Esophagus muscularis mucosa (tissue), 4 donors: ENCODE results near the gene ANKRD12. TPM values are rescaled to one million over a fixed set of nuclear protein-coding genes. Genes with fewer than 3 reads are reported as not detected.
"Not testable (repeated sequence)": the region's sequence is repeated elsewhere in the genome, so short reads cannot be mapped to it uniquely, and the experiment has no call there.

ENCODE experiments used
- DNase-seq: peaks from one replicate; pipeline ENCODE4 v3.0.0-alpha.2; 2017; ENCODE audit errors: extremely low spot score
- H3K27ac ChIP-seq, 4 donors: fragments of 200-600 bp; sonication (generic); replicated peaks in 1 of 4; 1 replicate in 3 of 4; 2 replicates in 1 of 4; pipeline ENCODE4 v1.5.1; 2016 to 2019; ENCODE audit warnings: mild to moderate bottlenecking in 1 of 4
- H3K27me3 ChIP-seq, 4 donors: fragments of 200-600 bp; sonication (generic); one replicate each; pipeline versions ENCODE4 v1.5.1 to v1.6.0; 2016 to 2019
- H3K36me3 ChIP-seq, 4 donors: fragments of 200-600 bp; sonication (generic); one replicate each; pipeline ENCODE4 v1.5.1; 2016 to 2019
- H3K4me1 ChIP-seq, 4 donors: fragments of 200-600 bp; sonication (generic); one replicate each; pipeline ENCODE4 v1.5.1; 2016 to 2019
- H3K4me3 ChIP-seq, 4 donors: fragments of 200-600 bp; sonication (generic); 1 replicate in 2 of 4; 2 replicates in 2 of 4; pipeline ENCODE4 v1.5.1; 2016 to 2019; ENCODE audit warnings: mild to moderate bottlenecking in 4 of 4, moderate library complexity in 1 of 4
- H3K9me3 ChIP-seq, 4 donors: fragments of 200-600 bp; sonication (generic); 1 replicate in 3 of 4; 2 replicates in 1 of 4; pipeline ENCODE4 v1.5.1; 2016 to 2019
- CTCF ChIP-seq, 3 experiments: fragments of 200-600 bp in 2 of 3; fragments of 450-650 bp in 1 of 3; sonication (generic) in 2 of 3; IDR thresholded peaks; one replicate each; pipeline ENCODE4 v1.5.1; 2017 to 2019; ENCODE audit warnings: antibody characterized with exemption in 3 of 3, mild to moderate bottlenecking in 2 of 3, moderate library complexity in 1 of 3
- EP300 ChIP-seq: sonication (generic); formaldehyde crosslinking; IDR thresholded peaks from one replicate; pipeline ENCODE4 v1.6.1; 2017; ENCODE audit warnings: antibody characterized with exemption
- POLR2A ChIP-seq: fragments of 450-650 bp; IDR thresholded peaks from one replicate; pipeline ENCODE4 v1.6.1; 2017; ENCODE audit warnings: antibody characterized with exemption, moderate library complexity, mild to moderate bottlenecking, low read depth
- POLR2AphosphoS5 ChIP-seq, 2 donors: sonication (generic); formaldehyde crosslinking; IDR thresholded peaks; one replicate each; pipeline ENCODE4 v1.6.1; 2017; ENCODE audit warnings: antibody characterized with exemption in 2 of 2
- WGBS: methylation state at CpG from one replicate; pipeline ENCODE4 v1.1.5; 2018; 5-methylcytosine and 5-hydroxymethylcytosine counted together
- intact Hi-C: fragments of 100-400 bp; cut with DNase I; formaldehyde crosslinking; loops from one replicate; pipeline ENCODE4 v1.15.1; 2023
- total RNA-seq, 4 donors: library from RNA; depleted of rRNA; stranded (reverse); fragments of >200 nt; gene quantifications; one replicate each; pipeline versions ENCODE4 v1.1.0 to v1.2.1, GENCODE V29; 2016

Gene ANKRD12
- total RNA-seq, result 100 to 1,000 TPM in 1 of 4 donors, 10 to 100 TPM in 3; 65.2 to 108 (median 92.9) TPM

DNA sequence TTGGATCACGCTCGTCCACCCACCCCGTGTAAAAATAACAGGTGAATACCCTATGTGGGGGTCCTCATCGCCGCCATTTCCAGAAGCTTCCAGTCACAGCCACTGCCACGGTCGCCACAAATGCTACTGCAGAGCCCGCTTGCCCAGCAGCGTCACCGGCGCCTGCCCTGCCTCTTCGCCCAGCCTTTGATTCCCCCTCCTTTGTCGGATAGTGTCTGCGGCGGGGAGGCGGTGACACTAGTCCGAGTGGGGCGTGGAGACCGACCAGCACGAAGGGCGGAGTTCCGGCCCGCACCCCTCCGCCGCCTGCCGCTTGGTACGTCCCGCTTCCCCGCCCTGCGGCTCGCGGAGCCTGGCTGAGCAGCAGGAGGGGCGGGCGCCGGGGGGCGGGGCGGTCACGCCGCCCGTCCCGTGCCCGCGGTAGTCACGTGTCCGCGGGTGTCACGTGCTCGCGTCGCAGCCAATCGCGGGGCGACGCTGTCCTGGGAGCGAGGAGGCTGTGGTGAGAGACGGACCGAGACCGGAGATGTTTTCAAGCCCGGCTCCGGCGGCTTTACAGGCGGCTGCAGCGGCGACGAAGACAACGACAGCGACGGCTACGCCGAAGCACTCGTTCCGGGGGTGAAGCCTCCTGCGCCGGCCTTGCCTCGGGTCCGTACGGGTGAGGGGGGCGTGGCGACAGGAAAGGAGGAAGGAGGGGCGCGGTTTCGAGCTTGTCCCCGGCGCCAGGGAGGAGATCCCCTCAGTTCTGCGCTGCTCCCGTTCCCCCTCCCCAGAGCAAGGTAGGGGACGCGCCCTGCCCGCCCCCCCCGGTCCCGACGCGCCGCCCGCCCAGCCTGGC lies at the start of gene ANKRD12:
ANKRD12 (plus strand) TSS at position 467 of the 841 bp plus-strand sequence. CDS start 45,652 bp downstream, outside the sequence.
- Histone ChIP-seq H3K4me1 (peaks cover 47 to 67% (median 61%) of the 10 kb centered on the region in 4 donors), H3K9me3 (no peaks in the 10 kb centered on the region), H3K36me3 (peaks cover 0 to 32% (median 11%) of the 10 kb centered on the region in 4 donors), H3K27ac (peak within 1 kb of the TSS; percentile 96 to 99 (median 98)), H3K4me3 (peak within 1 kb of the TSS; percentile 71 to 89 (median 83)), H3K27me3 (no peaks in the 10 kb centered on the region)
- DNase-seq, result peak; percentile 99
- TF ChIP-seq EP300, result no peak
- peak; percentile 86 for TF ChIP-seq POLR2A
- peak; percentile 94 to 96 for TF ChIP-seq POLR2AphosphoS5 (IDR thresholded peaks at IDR 0.05)
- TF ChIP-seq CTCF (IDR thresholded peaks at IDR 0.05), result no peak
- intact Hi-C loops, result loop anchor here (2.0 to 5.0 kb wide), 2 partner anchors 34 to 189 kb away; partner anchors contain the start of gene NDUFV2
- WGBS, result 7% methylated on average over 9 of the region's 95 CpGs

DNA sequence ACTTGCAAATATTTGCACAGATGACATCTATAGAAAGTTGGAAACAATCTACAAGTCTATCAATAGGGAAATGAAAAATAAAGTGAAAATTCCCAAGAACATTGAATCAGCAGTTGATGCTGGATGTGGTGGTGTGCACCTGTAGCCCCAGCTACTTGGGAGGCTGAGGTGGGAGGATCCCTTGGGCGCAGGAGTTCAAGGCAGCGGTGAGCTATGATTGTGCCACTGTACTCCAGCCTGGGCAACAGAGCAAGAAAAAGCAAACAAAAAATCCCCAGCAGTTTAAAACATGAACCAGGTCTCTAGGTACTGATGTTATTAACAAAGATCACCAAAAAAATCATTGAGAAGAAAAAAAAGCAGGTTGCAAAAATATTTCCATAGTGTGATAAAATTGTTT lies 49.4 kb upstream of the ANKRD12 start:
- Histone ChIP-seq H3K36me3 (no peaks in the 10 kb centered on the region), H3K27ac (no peak overlapping the region), H3K4me3 (no peak overlapping the region), H3K9me3 (no peaks in the 10 kb centered on the region), H3K27me3 (no peaks in the 10 kb centered on the region), H3K4me1 (peaks cover 0 to 4% (median 0%) of the 10 kb centered on the region in 4 donors)
- 93% methylated on average over 2 of the region's 2 CpGs for WGBS
- no peak for TF ChIP-seq CTCF (IDR thresholded peaks at IDR 0.05)
- intact Hi-C loops, result no loop called here
- no peak for DNase-seq

DNA sequence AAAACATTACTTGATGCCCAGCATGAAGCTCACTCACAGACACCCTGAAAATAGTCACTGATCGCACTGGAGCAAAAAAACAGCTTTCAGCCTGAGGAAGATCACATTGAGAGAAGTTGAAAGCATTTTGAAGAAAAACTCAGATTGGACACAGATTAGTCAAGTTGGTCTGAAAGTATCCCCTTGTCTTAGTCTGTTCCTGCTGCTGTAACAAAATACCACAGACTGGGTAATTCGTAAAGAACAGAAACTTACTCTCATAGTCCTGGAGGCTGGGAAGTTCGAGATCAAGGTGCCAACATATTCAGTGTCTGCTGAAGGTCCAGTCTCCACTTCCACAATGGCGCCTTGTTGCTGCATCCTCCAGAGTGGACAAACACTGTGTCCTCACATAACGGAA lies 48.3 kb upstream of the ANKRD12 start:
- Histone ChIP-seq H3K27me3 (no peaks in the 10 kb centered on the region), H3K27ac (no peak overlapping the region), H3K9me3 (no peaks in the 10 kb centered on the region), H3K4me3 (no peak overlapping the region), H3K4me1 (peaks cover 0 to 5% (median 2%) of the 10 kb centered on the region in 4 donors), H3K36me3 (no peaks in the 10 kb centered on the region)
- intact Hi-C loops, result no loop called here
- TF ChIP-seq POLR2AphosphoS5 (IDR thresholded peaks at IDR 0.05) (no peak), EP300 (no peak), CTCF (IDR thresholded peaks at IDR 0.05) (no peak), POLR2A (no peak)
- DNase-seq, result no peak
- 91% methylated on average over 5 of the region's 5 CpGs for WGBS

GRCh38 chr18:9088727-9089126 lies 47.9 kb upstream of the ANKRD12 start:
- H3K27ac ChIP-seq, H3K4me3 ChIP-seq, H3K9me3 ChIP-seq, H3K27me3 ChIP-seq, H3K36me3 ChIP-seq, DNase-seq, H3K4me1 ChIP-seq, intact Hi-C loops: not testable (repeated sequence)
- 95% methylated on average over 2 of the region's 2 CpGs for WGBS

- DNase-seq, result no peak
- WGBS, result 87% methylated on average over 5 of the region's 5 CpGs
- no peaks in the 10 kb centered on the region for H3K9me3 ChIP-seq
- intact Hi-C loops, result no loop called here
- no peaks in the 10 kb centered on the region for H3K27me3 ChIP-seq
- TF ChIP-seq POLR2A (no peak), POLR2AphosphoS5 (IDR thresholded peaks at IDR 0.05) (no peak), EP300 (no peak), CTCF (IDR thresholded peaks at IDR 0.05) (no peak)
- no peaks in the 10 kb centered on the region for H3K36me3 ChIP-seq
- H3K4me3 ChIP-seq, result no peak overlapping the region
- H3K27ac ChIP-seq, result peak overlapping the region in 1 of 4 donors; percentile 33
- peaks cover 6 to 25% (median 21%) of the 10 kb centered on the region in 4 donors for H3K4me1 ChIP-seq
Observed at GRCh38 chr18:9090578-9090977, 46.0 kb upstream of the ANKRD12 start.
